NCI-H2171 (cell line): Measurements from ENCODE around the gene BICD2.

Experiments
- DNase-seq: peaks from one replicate; lab custom pipeline; 2025; lab: John Stamatoyannopoulos, UW

BICD2 gene

GRCh38 chr9:92747459-92748232 is 17.0 kb downstream of the BICD2 start:
- DNase-seq, result no peak

GRCh38 chr9:92746567-92747458 is 17.8 kb downstream of the BICD2 start:
- no peak for DNase-seq

GRCh38 chr9:92745881-92746280 is 18.8 kb downstream of the BICD2 start:
- DNase-seq, result no peak

DNA sequence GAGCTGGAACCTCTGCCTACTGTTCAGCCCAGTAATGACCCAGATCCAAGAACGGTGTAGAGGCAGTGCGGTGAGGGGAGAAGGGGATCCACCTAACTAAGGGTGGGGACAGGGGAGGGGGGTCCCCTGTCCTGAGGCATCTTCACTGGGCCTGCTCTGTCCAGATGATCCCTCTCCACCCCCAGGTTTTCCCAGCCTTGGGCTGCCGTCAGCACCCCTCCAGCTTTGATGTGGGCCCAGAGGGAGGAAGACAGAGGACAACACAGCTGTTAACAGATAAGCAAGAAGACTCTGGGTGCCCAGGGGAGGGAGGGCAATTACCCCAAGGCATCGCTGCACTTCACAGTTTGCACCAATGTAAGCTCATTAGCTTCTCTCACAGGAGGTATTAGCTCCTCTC is 19.3 kb downstream of the BICD2 start:
- DNase-seq, result no peak

DNA sequence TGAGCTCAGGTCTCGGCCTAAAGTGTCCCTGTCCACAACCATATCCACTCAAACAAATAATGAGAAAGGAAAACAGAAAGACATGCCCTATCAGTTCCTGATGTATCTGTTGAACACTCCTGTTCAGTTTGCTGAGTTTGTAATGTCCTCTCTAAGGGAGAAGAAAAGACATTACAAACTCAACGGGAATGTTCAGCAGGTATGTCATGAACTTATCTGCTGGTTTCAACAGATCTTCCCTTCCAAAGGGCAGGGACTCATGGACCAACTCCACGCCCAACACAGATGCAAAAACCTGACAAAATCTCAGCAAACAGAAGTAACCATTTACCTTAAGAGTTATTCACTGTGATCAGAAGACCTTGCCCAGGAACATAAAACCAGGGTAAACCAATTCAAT is 23.7 kb downstream of the BICD2 start:
- DNase-seq, result no peak

- DNase-seq, result no peak
These were observed 24.1 kb downstream of the BICD2 start for GRCh38 chr9:92740446-92740961.

DNA sequence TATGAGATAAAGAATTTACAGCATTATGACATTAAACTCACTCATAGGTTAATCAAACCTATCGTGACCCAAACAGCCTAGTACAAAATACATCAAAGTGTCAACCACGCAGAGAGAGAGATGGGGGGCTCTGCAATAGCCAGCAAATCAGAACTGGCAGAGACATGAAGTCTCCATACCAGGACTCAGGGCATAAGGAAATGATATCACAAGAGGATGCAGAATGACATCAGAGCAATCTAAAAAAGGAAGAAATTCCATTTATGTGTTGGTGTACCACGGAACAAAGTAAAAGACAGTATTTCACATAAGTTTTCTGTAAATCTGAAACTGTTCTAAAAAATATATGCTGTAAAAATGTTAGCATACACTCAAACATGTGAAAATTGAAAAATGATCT is 24.6 kb downstream of the BICD2 start:
- no peak for DNase-seq

DNA sequence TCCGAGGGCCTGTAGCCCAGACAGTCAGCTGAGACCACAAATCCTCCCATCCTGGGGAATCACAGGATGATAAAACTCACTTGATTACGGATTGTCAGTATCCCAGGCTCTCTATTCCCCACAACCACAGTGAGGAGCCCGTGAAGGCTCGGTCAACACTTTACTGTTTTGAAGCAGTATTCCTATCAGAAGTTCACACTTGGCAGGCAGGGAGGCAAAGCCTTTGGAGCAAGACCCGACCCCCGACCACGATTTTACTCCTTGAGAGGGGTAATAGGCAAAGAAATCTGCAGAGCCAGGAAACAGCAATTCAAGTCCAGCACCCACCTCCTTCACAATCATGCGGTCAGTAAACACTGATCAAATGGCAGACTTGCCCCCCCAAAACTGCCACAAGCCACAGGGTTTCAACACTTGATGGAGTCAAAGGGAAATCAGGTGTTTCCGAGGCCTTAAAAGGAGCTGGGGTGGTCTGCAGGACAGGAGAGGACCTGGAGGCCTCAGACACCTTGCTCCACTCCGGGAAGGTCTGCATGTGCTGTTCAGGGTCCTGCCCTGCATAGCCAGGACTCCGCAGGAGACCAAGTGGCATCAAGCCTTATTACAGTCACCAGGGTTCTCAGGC is 25.2 kb downstream of the BICD2 start:
- DNase-seq, result no peak

DNA sequence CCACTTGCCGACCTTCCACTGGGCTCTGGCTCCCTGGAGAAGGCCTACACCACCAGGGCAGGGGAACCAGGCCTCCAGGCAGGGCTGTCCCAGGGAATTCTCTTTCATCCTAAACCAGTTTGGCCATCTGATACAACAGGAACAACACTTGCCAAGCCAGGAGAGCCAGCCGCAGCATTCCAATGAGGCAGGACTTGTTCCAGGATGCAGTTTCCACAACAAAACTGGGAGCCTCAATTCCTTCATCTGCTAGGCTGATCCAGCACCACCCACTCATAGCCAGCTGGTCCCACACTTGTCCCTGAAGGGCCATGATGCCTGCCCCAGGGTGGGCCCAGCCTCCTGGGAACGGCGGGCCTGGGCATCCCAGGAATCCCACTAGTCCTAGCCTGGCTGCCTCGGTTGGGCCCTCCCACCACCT is 26.0 kb downstream of the BICD2 start:
- no peak for DNase-seq

GRCh38 chr9:92737611-92738299 is 26.9 kb downstream of the BICD2 start:
- DNase-seq, result no peak

DNA sequence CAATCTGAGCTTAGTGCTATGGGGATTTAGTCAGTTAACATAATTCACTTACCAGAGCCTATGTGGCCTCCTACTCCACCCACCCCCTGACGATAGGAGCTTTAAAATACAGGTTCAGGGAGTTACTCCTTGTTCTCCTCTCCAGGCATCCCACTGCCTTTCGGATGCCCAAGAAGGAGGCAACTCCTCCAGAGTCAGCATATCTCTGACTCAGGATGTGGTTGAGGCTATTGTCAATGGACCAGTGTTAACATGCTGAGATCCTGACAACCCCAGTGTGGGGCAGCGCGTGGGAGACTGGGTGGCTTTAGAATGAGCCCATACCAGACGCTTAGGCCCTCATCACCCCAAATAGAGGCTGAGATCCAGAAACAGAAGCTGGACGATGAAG is 27.4 kb downstream of the BICD2 start:
- DNase-seq, result no peak

DNA sequence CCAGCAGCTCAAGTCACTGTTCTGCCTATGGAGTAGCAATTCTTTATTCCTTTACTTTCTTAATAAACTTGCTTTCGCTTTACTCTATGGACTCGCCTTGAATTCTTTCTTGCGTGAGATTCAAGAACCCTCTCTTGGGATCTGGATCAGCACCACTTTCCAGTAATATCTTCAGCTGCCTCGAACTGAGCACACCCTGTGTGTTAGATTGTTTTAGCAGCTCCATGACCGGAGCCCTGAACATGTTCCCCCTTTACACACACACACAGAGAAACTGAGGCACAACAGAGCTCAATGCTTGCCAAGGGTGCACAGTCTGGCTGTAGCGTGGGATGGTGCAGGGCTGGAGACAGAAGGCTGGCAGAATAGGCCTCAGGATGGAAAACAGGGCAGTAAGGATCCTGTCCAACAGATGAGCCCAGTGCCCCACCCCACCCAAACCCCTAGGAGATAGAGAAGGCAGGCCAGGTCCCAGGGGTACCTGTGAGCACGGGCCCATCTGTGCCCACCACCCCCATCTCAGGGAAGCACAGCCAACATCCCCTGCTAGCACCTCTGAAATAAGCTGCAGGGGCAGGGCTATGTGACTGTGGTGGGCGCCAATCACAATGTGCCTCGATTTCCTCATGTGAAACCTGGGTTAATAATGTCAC is 27.9 kb downstream of the BICD2 start:
- no peak for DNase-seq

DNA sequence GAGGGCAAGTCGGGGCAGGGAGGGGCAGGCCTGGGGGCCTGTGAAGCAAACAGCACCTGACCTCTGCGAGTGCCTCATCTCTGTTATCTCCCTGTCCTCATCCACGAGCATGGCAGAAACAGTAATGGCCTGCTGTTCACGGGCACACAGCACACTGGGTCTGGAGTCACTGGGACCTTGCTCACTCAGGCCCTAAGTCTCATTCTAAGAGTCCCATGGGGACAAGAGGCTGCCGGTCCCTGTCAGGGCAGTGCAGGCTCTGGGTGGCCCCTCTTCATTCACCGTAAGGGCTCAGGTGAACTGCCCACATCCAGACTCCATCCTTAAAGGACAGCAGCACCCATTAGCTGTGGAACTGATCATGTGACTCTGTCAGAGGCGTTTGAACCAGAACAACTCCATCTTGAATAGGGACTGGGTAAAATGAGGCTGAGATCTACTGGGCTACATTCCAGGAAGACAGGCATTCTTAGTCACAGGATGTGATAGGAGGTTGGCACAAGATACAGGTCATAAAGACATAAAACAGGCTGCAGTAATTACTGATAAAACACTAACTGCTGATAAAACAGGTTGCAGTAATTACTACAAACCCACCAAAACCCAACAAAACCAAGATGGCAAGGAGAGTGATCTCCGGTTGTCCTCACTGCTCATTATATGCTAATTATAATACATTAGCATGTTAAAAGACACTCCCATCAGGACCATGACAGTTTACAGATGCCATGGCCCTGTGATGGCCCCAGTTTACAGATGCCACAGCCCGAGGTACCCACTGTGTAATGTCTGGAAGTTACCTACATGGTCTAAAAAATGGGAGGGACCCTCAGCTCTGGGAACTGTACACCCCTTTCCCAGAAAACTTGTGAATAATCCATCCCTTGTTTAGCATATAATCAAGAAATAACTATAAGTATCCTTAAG is 28.7 kb downstream of the BICD2 start:
- DNase-seq, result no peak

DNA sequence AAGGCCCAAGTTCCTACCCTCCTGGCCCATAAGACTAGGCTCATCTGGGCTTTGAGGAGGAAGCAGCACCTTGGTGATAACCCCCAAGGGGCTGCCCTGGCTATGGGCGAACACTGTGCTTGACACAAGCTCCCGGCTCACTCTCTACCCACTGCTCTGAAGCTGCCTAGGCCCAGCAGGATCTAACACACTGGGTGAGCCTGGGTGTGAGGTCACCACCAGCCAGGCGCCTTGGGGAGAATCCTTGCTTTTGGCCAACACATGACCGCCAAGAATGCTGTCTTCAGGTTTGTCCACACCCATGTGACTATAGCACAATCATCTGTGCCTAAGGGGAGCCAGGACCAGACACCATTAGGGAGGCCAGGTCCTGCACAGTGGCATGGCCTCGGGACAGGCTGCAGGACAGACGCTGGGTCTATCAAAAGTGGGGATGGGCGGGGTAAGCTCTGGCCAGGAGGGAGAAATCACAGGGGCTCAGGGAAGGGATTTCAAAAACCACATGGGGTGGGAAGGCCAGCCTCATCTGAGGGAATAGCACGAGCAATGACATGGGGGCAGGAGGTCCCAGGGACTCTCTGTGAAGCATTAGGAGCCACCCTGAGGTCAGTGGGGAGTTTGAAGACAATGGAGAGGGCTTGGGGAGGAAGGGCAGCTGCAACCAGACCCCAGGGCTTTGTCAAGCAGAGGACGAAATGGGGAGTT is 29.6 kb downstream of the BICD2 start:
- DNase-seq, result no peak

GRCh38 chr9:92730897-92731296 is 33.7 kb downstream of the BICD2 start:
- DNase-seq, result no peak

DNA sequence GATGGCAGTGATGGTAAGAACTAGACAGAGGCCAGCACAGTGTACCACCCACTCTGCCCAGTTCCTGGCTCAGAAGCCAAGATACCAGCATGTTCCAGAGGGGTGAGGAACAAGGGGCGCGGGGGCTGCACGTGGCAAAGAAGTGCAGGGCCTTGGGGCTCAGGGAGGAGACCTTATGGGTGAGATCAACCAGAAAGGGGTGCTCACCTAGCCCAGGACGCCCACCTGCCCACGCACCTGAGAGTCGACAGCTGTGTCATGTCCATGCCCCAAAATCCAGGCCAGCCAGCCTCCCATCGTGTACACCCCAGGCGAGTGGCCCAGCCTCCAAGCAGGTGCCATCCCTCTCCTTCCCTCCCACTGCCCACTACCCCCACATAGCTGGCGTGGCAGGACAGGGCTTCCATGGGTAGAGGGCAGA is 34.9 kb downstream of the BICD2 start:
- no peak for DNase-seq

GRCh38 chr9:92728831-92729734 is 35.5 kb downstream of the BICD2 start:
- peak; percentile 13 for DNase-seq
